OCI-LY3 (cell line): ENCODE results near the gene UBE2B.

Experiments used
- CTCF ChIP-seq: fragments of 200-600, 300-600 bp; sonication (generic); IDR thresholded peaks from 2 replicates; pipeline ENCODE4 v1.5.1; 2014; ENCODE audit warnings: antibody characterized with exemption, low read length, low read depth
- EZH2phosphoT487 ChIP-seq: fragments of 200-600 bp; shearing (Covaris generic); IDR thresholded peaks from 2 replicates; pipeline ENCODE4 v1.6.1; 2018; ENCODE audit warnings: antibody characterized with exemption, mixed run types, low read depth

- TF ChIP-seq EZH2phosphoT487 = no peak
- TF ChIP-seq CTCF = no peak
Measured at GRCh38 chr5:134427540-134428041, 56.2 kb downstream of the UBE2B start.
